ENCODE results near the gene SEPTIN10.
"Not testable (repeated sequence)": the region's sequence is repeated elsewhere in the genome, so short reads cannot be mapped to it uniquely, and the experiment has no call there.

The SEPTIN10 gene

DNA sequence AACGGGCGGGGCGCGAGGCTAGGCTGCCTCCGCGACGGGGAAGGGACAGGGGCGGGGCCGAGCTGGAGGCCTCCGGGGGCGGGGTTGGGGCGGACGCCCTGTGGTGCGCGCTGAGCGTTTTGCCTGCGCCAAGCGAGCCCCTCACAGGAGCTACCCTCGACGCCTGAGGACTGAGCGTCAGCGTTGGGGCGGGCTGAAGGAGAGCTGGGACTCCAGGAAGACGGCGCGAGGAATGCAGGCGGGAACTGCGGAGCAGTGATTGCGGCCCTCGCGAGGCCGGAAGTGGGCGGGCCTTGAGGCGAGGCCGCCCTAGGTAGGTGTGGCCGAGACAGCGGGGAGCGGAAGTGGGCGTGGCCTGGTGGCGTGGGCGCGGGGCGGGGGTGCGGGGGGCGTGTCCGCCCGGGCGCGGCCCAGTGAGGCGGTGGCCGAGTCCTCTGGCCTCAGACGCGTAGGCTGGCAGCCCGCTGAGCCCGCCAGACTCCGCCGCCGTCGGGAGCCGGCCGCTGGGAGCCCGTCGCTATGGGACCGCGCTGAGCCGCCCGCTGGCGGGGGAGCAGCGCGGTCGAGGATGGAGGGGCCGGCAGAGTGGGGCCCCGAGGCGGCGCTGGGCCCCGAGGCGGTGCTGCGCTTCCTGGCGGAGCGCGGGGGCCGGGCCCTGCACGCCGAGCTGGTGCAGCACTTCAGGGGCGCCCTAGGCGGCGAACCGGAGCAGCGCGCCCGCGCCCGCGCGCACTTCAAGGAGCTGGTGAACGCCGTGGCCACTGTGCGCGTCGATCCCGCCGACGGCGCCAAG lies at the start of gene SEPTIN10, which contains the start of gene SOWAHC:
SEPTIN10 (minus strand) TSS at position 45 of the 793 bp plus-strand sequence. CDS start 139 bp downstream, outside the sequence.
SOWAHC (plus strand) TSS at position 443 of the 793 bp plus-strand sequence; CDS start at position 569, 126 bp downstream.
- peak; percentile 87 for DNase-seq

- DNase-seq = no peak
These were observed 49.1 kb upstream of the SEPTIN10 start for GRCh38 chr2:109662889-109663288.

DNA sequence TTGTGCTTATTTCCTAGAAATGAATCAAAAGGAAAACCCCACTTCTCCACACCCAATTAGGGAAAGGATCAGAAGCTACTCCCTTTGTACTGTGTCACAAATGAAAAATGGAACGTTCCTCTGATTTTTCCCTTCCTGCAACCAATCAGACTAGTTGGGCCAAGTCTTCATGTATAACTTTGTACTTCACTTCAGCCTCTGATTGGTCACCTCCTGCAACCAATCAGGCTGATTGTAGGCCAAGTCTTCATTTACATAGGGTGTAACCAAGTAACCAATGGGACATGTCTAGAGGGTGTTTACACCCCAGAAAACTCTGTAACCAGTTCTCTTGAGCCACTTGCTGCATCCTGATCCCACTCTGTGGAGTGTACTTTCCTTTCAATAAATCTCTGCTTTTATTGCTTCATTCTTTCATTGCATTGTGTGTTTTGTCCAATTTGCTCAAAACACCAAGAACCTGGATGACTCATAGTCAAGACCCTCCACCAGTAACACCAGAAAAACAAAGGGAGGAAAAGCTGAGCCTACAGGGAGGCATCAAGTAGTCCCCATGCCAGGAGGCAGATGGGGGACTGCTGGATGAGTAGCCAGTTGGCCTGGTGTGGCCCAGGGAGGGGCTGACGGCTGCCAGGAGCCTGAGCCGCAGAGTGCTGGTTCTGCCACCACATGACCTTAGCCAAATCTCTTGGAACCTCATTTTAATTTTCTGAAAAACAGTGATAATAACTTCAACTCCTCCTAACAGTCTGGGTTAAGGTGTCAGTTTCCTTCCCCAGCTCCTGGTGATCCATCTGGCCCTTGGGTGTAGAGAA lies 46.5 kb upstream of the SEPTIN10 start:
- no peak for DNase-seq

DNA sequence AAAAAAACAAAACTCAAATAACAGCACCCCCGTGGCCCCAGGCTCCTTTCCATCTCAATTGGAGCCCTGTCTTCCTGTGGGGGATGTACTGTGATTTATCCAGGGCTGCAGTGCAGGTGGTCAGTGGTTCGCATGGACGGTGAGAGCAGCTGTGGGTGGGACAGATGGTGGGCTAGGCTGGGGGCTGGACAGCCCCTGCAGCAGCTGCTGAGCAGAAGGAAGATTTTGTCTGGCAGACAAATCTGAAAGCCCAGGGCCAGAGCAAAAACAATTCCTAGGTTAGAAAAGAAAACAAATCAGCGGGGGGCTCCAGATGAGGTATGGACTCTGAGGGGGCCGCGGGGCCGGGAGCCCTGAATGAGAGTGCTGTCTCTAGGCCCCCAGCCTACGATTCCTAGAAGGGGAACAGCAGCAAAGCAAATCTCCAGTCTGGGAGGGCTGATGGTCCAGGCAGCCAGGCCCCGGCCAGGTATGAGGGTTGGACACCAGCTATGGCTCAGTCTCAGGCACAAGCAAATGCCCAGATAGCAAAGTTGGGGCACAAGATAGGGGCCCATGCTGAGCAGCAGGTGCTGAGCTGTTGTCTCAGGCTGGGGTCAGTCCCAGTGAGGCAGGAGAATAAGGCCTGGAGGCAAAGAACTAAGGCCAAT lies 45.8 kb upstream of the SEPTIN10 start:
- no peak for DNase-seq

- DNase-seq = no peak
These were observed 41.5 kb upstream of the SEPTIN10 start for GRCh38 chr2:109655287-109655686.

DNA sequence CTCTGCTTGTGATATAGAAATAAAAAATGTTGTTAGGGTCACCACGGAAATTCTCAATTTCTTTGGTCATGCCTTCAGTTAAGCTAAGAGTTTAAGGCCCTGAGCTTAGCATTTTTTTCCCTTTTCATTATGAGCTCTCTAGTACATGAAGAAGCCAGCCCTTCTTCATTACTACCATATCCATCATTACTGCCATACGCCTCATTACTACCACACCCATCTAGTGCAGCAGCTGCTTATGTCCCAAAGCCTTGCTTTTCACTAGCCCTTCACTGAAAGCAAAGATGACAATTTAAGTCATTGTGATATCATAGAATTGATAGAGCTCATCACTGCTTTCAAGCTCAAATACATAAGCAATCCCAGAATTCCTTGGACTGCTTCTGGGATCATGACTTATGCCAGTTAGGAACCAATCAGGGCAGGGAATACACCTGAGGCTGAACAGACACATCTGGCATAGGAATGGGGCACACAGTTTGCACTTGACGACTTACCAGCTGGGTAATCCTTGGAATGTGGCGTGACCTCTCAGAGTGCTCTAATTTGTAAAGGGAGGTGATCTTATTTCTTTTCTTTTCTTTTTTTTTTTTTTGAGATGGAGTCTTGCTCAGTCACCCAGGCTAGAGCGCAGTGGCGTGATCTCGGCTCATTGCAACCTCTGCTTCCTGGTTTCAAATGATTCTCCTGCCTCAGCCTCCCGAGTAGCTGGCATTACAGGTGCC lies 40.7 kb upstream of the SEPTIN10 start:
- DNase-seq = no peak

GRCh38 chr2:109649736-109650695 lies 36.2 kb upstream of the SEPTIN10 start:
- no peak for DNase-seq

GRCh38 chr2:109648041-109648527 lies 34.3 kb upstream of the SEPTIN10 start:
- DNase-seq = no peak

DNA sequence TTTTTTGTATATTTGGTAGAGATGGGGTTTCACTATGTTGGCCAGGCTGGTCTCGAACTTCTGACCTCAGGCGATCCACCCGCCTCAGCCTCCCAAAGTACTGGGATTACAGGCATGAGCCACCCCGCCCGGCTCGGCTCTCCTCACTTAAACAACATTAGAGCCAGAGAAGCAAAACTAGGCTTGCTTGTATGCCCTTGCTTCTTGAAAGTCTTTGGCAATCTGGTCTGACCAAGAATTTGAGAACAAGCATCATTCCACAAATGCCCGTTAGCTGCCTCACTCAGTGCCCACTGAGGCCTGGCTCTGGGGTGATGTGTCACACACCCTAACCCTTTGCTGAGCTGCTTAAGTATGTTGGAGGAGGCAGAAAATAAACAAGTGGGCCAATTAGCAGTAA lies 33.9 kb upstream of the SEPTIN10 start:
- no peak for DNase-seq

- DNase-seq = no peak
These were observed 33.2 kb upstream of the SEPTIN10 start for GRCh38 chr2:109646961-109647360.

DNA sequence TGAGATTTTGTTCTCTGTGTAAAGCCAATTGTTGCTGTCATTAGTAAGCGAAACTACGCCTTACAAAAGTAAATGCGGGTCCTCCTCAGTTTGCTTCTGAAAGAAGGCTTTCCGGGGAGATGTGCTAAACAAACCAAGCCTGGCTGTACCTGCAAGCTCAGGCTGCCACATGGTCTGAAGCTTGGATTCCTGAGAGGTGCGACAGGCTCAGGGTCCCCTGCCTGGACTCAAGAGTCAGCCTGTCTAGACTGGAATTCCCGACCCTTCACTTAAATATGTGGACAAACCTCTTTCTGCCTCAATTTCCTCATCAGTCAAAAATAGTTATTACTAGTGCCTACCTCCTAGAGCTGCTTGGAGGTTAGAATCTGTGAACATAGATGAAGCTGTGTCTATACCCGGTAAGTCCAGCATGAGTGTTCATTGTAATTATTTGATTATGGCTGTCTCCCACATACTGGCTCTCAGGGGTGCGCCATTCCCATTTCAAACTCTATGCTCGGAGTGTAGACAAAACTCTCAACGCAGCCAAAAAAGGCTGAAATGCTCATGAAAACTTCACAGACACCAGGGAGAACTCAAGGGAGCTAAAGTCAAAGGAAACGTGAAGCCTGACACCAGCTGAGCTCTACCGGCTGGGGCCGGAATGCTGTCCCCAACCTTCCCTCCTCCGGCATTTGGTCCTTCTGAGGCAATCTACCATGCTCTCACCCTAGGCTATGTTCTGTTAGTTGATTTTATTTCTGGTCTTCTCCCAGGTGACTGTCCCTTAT lies 31.8 kb upstream of the SEPTIN10 start:
- DNase-seq = no peak

DNA sequence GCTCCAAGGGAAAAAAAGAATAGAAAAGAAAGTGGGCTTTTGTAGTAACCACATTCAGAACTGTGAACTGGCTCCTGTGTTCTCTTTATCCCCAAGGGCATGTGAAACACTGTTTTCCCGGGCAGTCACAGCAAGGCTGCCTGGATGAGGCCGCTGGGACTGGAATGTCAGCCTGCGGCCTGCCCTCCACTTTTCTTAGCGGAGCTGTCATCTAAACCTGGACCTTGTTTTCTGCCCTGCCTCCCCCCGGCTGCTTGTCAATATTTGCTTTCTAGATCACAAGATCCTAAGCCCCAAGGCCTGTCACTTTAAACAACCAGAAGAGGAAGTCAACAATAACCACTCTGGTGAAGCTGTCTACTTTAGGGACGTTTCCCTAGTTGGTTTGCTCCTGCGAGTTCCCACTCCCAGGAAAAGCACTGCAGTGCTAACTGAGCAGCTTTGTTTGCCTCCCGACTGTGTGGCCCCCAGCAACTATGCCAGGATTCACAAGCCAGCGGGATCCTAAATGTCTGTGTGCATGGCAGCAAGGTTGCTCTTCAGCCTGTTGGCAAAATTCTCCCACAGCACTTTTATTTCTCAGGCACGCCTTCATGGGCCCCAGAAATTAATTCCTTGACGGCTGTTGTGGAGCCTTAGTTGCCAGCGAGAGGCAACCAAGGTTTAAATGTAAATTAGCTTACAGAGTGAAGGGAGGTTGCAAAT lies 31.0 kb upstream of the SEPTIN10 start:
- DNase-seq = peak; percentile 81

DNA sequence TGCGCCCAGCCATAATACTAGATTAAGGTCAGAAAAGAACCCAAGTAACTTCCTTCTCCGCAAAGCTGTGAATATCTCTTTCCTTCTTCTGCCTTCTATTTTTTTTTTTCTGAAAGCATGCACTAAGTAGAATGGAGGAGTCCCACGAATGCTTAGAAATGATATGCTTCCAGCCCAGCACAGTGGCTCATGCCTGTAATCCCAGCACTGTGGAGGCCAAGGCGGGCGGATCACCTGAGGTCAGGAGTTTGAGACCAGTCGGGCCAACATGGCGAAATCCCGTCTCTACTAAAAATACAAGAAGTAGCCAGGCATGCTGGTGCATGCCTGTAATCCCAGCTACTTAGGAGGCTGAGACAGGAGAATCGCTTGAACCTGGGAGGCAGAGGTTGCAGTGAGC lies 26.2 kb upstream of the SEPTIN10 start:
- DNase-seq = not testable (repeated sequence)

DNA sequence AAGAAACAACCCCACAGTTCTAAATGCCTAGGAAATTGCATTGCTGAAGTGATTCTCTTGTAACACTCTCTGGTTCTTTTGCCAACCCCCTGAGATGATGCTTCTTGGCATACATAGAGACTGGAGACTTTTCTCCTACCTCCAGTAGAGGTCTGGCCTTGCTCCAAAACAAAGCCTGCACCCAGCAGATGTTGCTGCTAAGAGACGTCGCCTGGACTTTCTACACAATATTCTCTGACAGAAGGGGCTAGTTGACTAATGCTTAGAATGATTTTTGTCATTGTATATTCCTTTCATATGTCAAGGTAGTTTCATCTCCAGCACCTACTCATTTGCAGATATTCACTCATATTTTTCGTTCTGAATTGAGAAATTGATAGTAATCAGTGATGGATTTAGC lies 25.0 kb upstream of the SEPTIN10 start:
- no peak for DNase-seq

GRCh38 chr2:109637749-109638570 lies 24.2 kb upstream of the SEPTIN10 start:
- DNase-seq = no peak

GRCh38 chr2:109636317-109636716 lies 22.6 kb upstream of the SEPTIN10 start:
- no peak for DNase-seq

DNA sequence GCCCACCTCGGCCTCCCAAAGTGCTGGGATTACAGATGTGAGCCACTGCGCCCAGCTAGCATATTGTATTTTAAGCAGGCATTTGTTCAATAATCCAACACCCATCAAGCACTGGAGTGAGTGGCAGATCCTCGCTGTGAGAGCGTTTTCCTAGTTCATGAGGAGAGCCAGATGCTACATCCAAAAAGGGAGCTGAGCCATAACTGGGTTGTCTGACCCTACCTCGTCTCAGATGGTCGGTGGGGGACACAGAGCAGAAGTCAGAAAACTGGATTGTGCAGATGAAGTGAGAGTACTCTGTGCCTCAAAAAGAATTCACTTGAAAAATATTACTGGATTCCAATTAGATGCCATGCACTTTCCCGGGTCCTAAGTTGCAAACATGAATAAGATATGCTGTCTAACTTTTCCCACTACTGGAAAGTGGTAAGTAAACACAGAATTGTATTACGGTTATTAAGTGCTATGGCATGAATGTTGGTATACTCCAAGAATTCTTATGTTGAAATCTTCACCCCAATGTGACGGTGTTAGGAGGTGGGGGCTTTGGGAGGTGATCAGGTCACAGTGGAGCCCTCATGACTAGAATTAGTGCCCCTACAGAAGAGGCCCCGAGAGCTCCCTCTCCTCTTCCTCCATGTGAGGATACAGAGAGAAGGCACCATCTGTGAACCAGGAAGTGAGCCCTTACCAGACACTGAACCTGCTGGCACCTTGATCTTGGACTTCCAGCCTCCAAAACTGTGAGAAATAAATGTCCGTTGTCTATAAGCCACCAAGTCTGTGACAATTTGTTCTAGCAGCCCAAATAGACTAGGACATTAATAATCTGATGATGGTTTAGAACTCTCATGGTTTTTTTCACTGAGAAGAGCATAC lies 21.9 kb upstream of the SEPTIN10 start:
- DNase-seq = no peak
